HG02852 (cell line): ENCODE data around the gene PLA2G4D.

Experiments used
- ATAC-seq: cut with Tn5 transposase; IDR thresholded peaks from one replicate; pipeline ENCODE4 v1.9.1; 2021; ENCODE audit warnings: mild to moderate bottlenecking, moderate library complexity; ENCODE audit not compliant: unreplicated experiment

The PLA2G4D gene

GRCh38 chr15:42032376-42033213 lies 61.8 kb downstream of the PLA2G4D start:
- ATAC-seq: no peak

DNA sequence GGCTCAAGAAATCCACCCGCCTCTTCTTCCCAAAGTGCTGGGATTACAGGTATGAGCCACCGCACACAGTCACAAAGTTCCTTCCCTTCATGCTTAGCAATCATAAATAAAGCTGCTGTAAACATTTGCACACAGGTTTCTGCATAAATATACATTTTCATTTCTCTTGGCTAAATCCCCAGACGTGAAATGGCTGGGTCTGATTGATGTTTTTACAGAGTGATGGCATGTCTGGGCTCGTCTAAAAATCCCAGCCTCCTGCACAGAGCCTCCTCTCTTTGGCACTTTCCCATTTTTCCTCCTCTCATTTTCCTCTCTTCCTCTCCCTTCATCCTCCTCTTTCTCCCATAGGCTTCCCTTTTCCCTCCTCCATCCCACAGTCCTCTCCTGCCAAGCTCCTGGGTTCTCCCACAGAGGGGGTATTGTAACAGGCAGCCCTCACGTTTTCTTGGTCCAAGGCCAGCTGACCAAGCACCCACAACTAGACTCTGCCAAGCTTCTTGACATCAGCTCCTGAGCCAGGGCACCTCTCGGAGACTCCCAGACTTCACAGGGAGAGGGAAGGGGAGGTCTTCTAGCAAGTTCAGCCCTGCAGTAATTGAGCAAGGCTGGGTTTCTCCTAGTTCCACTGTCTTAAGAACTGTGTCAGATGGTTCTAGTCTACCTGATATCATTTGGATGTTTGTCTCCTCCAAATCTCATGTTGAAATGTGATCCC lies 63.0 kb downstream of the PLA2G4D start:
- no peak for ATAC-seq

DNA sequence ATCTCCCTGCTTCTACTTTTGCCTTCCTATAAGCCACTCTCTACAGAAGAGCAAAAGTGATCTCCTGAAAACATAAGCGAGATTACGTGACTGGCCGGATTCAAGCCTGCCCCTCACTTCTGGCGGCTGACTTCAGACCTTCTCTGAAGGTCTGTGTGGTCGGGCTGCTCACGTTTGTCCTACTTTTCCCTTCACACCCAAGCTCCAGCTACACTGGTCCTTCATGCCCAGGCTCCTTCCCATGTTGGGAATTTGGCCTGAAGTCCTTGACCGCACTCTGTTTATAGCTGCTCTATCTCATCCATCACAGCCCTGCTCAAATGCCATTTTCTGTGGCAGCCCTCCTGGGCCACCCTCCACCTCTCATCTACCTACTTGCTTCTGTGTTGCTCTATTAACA lies 66.8 kb downstream of the PLA2G4D start:
- ATAC-seq: no peak

GRCh38 chr15:42024303-42024702 lies 70.1 kb downstream of the PLA2G4D start:
- no peak for ATAC-seq

DNA sequence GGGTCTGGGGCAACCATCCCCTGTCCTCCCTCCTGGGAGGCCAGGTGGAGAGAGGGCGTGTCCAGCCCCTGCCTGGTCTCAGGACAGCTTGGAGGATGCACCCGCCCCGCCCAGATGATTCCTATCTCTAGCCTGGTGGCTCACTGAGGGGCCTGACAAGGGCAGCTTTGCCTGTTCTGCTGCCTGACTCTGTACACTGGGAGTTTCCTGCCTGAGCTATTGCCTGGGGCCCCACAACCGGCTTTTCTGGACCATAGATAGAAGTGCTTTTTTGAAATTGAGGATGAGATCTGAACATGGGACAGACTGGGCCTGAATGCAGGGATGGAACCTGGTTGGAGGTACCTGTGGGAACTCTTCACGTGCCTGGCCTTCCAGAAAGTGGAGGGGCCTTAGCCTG lies 72.8 kb downstream of the PLA2G4D start:
- no peak for ATAC-seq

DNA sequence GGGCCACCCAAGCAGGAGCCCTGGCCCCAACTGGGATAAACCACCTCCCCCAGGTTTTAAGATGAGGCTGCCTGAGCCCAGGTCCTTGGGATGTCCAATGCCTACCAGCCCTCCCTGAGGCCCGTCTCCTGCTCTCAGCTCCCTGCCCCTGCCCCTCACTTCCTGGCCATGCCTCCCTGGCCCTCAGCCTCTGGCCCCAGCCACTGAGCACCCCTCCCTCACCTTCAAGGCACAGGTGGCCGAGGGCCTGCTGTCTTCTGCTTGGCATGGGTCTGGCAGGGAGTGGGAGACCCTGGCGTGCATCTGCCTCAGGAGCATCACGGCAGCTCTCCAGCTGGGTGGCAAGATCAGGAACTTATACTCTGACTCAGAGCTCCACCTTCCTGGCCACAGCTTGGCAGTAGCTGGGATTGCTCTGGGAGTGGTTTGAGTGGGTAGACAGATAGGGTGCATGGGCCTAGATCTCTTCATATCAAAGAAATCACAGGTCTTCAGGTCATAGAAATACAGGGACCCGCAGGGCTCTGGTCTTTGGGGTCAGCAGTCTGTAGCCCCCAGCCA lies 73.6 kb downstream of the PLA2G4D start, which contains the start of gene PLA2G4E:
Gene PLA2G4E, minus strand, starts transcription at position 330 of the 561 bp plus-strand sequence. Its CDS starts 12 bp downstream, at position 318.
- ATAC-seq: no peak

DNA sequence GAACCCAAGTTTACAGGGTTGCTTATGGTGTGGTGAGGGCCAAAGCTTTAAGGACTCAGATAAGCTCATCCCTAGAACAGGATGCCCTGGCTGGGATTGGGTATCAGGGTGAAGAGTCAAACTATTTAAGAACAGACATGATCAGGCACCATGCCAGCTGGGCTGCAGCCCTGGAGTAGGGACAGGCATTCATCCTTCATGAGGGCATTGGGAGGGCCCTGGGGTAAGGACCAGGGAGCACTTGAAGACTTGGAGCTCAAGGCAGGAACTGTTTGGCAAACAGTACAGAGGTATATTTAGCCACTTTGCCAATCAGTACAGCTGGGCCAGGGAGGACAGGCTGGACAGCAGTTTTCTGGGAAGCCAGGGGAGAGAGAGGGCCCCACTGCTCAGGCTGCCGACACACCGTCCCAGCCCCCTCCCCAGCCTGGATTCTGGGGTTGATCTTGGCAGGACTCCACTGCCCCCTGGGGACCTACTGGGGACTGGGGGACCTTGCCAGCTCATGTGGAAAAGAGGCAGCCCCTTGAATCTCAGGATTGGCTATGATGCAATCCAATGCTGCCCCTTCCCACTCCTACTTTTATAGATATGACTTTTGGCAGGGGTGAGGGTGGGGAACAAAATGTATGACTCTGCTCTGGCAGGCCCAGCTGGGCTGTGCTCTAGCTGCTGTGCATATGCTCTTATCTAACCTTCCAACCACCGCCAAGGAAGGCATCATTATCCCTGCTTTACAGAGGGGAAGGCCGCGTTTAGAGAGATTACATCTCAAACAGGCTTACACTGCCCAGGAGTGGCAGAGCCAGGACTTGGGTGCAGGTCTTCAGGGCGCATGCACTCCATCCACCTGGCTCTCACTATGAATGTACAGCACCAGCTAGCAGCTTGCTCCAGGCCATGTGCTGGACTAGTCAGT lies 75.8 kb downstream of the PLA2G4D start:
- ATAC-seq: no peak
